NOMO-1 treated with dmso at 0.1 percent for 144 hours (cell line): ENCODE measurements around the gene HIVEP3.

Experiments
- DNase-seq: peaks from one replicate; lab custom pipeline; 2025; ENCODE audit not compliant: unreplicated experiment; lab: John Stamatoyannopoulos, UW

HIVEP3 gene

DNA sequence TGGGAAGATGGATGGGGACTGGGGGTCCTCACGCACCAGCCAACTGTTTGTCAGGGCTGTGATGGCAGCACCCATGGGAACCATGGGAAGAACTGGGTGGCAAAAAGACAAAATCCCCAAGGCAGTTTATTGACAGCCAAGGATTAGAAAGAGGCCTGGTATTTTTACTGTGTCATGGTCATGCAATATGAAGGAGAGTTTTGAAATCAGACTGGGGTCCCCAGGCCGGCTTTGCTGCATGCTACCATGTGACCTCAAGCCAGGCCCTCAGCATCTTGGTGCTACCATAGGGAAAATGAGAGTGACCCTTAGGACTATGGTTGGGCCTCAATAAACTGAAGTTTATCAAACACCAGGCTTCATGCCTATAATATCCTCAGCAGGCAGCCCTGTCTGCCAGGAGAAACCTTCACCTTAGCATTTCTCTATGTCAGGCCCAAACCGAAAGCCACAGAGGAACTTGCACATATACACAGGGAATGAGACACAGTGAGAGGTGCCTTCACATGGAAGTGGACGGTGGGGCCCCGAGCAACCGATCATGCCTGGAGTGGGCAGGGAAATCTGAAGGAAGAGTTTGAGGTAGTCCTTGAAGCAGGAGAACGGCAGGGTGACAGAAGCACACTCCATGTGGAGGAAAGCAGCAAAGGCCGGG is 203.2 kb downstream of the HIVEP3 start:
- DNase-seq, result no peak

- no peak for DNase-seq
Observed at GRCh38 chr1:41714638-41715389, 203.9 kb downstream of the HIVEP3 start.

GRCh38 chr1:41713557-41714327 is 205.0 kb downstream of the HIVEP3 start:
- no peak for DNase-seq

GRCh38 chr1:41713141-41713540 is 205.6 kb downstream of the HIVEP3 start:
- DNase-seq, result no peak

DNA sequence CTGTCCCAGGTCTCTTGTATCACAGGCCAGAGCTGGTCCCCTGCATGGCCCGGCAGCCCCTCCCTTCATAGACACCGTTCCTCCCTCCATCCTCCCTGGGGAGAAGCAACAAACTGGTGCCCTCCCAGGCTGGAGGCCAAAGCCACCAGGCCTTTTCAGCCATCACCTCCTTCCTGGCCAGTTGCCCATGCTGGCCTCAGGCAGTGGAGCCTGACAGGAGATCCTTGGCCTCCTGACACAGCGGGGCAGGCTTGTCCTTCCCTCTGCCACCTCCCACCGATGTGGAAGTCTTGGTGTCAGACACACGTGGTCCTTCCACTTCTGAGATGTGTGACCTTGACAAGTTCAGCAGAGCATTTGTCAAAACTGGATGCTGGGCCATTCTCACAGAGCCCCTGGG is 206.0 kb downstream of the HIVEP3 start:
- no peak for DNase-seq

DNA sequence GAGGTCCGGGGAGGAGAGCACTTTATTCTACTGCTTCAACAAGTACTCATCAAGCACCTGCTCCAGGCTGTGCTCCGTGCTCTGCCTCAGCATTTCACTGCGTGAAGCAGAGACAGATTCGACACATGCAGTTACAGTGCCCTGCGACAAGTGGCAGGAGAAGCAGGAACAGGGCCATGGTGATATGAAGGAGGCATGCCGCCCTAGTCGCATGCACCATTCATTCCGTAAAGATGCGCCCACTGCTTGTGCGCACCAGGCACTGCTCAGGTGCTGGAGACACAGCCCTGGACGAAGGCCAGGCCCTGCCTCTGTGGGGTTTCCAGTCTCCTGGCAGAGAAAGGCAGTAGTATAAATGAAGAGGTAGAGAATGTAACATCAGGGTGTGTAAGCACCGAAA is 206.6 kb downstream of the HIVEP3 start:
- no peak for DNase-seq

- no peak for DNase-seq
Observed at GRCh38 chr1:41711581-41711980, 207.1 kb downstream of the HIVEP3 start.

DNA sequence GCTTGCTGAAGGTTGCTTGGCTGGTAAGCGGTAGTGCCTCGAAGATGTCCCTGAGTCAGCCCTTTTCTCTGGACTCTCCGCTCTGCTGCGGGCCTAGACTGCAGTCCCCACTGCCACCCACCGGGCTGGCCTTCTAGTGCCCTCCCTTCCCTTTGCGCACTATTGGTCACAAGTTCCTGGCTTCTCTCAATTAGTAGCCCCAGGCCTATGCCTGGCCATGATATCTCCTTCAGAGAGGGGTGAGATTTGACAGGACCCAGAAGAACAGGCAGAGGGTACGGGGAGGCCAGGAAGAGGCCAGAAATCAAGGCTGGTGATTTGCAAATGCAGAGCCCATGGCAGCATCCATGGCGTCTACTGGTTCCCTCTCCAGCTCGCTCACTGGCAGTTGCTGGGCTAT is 207.7 kb downstream of the HIVEP3 start:
- no peak for DNase-seq

GRCh38 chr1:41709873-41710272 is 208.8 kb downstream of the HIVEP3 start:
- no peak for DNase-seq

DNA sequence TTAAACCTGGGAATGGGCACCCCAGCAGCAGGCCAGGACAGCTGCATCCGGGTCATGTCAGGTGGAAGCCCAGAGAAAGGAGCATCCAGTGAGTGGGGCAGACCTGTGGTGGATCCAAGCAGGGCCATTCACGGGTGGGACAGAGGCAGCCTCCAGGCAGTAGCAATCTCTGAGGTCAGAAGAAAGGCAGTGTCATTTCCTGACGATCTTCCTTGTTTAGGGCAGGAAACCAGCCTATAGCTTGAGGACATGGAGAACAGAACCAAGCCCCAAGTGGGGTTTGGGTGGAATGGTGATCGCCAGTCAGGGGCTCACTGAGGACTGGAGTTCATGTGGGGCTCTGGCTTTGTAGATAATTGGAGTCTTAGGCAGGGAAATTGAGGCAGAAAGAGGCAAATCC is 209.4 kb downstream of the HIVEP3 start:
- DNase-seq, result no peak

DNA sequence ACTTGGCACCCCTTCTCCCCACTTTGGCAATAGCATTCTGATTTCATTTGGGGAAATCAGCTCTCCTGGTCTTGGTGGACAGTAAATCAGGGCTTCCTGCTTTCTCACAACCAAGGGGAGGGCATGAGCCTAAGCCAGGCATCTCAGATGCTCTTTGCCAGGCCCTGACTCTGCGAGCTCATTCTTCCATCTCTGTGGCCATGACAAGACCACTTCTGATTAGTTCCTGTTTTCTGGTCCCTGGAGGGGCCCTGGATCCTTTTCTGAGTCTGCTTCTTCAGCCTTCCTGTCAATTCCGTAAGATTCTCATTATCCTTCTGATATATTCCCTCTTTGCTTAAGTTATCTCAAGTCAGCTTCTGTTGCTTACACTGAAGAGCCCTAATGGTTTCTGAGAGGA is 210.4 kb downstream of the HIVEP3 start:
- no peak for DNase-seq

DNA sequence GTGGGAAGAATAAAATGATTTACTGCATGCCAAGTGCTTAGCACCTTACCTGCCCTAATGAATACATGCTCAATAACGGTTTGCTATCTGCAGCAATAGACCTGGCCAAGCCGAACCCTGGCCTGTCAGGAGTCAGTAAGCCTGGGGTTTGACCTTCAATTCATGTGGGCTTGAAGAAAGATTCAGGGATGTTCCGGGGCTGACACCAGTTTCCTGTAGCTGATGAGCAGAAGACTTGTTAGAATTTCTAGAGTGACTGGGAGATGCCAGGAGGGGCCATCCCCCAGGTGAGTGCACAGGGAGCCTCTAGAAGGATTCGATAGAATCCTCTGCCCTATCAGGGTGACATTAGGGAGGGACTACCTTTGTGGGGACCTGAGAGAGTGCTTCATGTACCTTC is 210.9 kb downstream of the HIVEP3 start:
- DNase-seq, result no peak

DNA sequence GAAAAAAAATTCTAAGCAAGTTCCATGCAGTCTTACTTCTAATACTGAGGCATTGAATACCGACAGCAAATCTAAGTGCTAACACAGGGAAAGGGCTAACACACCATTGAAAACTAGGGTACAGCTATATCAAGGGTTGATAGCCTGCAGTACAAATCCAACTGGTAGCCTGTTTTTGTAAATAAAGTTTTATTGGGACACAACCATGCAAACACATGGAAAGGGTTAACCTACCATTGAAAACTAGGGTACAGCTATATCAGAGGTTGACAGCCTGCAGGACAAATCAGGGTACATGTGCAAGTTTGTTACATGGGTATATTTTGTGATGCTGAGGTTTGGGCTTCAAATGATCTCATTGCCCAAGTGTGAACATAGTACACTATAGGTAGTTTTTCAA is 212.9 kb downstream of the HIVEP3 start:
- DNase-seq, result no peak

- DNase-seq, result no peak
Observed at GRCh38 chr1:41704196-41704595, 214.5 kb downstream of the HIVEP3 start.

- DNase-seq, result no peak
Observed at GRCh38 chr1:41702771-41703170, 216.0 kb downstream of the HIVEP3 start.

- no peak for DNase-seq
Observed at GRCh38 chr1:41700986-41701535, 217.7 kb downstream of the HIVEP3 start.

GRCh38 chr1:41700581-41700980 is 218.1 kb downstream of the HIVEP3 start:
- no peak for DNase-seq

- no peak for DNase-seq
Observed at GRCh38 chr1:41699861-41700248, 218.9 kb downstream of the HIVEP3 start.

DNA sequence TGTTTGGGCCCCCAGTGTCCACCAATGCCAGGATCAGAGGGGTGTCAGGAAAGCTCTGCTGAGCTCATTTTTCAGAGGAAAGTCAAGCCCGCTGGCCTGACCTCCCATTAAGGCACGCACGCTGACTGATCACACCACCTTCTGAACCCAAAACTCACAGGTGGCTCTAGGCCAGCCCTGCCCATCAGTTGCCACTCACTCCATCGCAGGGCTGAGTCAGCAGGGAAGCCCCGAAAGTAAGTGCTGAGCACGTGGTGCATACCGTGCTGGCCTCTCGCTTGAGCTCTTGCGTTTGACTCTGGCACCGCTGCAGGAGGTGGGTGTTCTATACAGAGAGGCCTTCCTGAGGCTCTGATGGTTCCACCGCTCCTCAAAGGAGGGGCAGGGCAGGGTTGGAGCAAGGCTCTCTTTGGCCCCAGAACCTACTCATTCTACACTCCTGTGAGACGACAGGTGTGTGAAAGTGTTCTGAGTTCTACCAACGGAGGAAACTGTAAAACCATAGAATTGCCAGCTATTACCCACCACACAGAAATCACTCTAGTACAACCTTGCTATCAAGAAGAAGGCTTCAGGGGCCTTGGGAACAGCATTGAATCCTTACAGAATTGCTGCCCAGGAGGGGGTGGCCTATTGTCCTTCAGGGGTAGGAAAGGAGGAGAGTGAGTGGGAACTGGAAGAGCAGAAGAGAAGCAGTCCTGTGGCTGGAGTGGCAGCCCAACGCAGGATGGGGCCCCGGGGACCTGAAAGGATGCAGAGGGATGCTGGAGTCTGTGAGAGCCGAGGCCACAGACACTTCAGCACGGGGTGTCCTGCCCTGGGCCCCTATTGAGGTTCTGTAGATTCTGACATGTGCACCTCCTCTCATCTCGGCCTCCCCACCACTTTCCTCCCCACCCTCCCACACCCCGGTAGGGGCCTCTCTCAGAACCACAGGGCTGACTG is 219.5 kb downstream of the HIVEP3 start:
- no peak for DNase-seq

GRCh38 chr1:41696381-41696780 is 222.3 kb downstream of the HIVEP3 start:
- DNase-seq, result no peak
